Ishikawa (cell line): Measurements from ENCODE around the gene EFHC1.

Experiments
- CEBPB ChIP-seq: IDR thresholded peaks from 2 replicates; pipeline ENCODE4 v1.6.1; 2012
- CREB1 ChIP-seq: IDR thresholded peaks from 2 replicates; pipeline ENCODE4 v1.6.1; 2012; ENCODE audit warnings: low read depth
- EGR1 ChIP-seq: IDR thresholded peaks from 2 replicates; pipeline ENCODE4 v1.6.1; 2012
- EP300 ChIP-seq: IDR thresholded peaks from 2 replicates; pipeline ENCODE4 v1.6.1; 2012; ENCODE audit warnings: borderline replicate concordance
- FOXM1 ChIP-seq: IDR thresholded peaks from 2 replicates; pipeline ENCODE4 v1.6.1; 2012; ENCODE audit warnings: low read depth, borderline replicate concordance
- MAX ChIP-seq: IDR thresholded peaks from 2 replicates; pipeline ENCODE4 v1.6.1; 2012
- NFIC ChIP-seq: IDR thresholded peaks from 2 replicates; pipeline ENCODE4 v1.6.1; 2012
- RAD21 ChIP-seq: IDR thresholded peaks from 2 replicates; pipeline ENCODE4 v1.6.1; 2012; ENCODE audit warnings: low read depth
- REST ChIP-seq: IDR thresholded peaks from 2 replicates; pipeline ENCODE4 v1.6.1; 2012; ENCODE audit warnings: low read depth, mild to moderate bottlenecking
- TAF1 ChIP-seq: IDR thresholded peaks from 2 replicates; pipeline ENCODE4 v1.6.1; 2012; ENCODE audit warnings: low read depth, mild to moderate bottlenecking
- TCF12 ChIP-seq: IDR thresholded peaks from 2 replicates; pipeline ENCODE4 v1.6.1; 2012; ENCODE audit warnings: low read depth
- TEAD4 ChIP-seq: IDR thresholded peaks from 2 replicates; pipeline ENCODE4 v1.6.1; 2012
- USF1 ChIP-seq: IDR thresholded peaks from 2 replicates; pipeline ENCODE4 v1.6.1; 2012
- YY1 ChIP-seq: IDR thresholded peaks from 2 replicates; pipeline ENCODE4 v1.6.1; 2012; ENCODE audit warnings: low read depth
- ZBTB7A ChIP-seq: IDR thresholded peaks from 2 replicates; pipeline ENCODE4 v1.6.1; 2012; ENCODE audit warnings: low read depth

Gene EFHC1

GRCh38 chr6:52399511-52400312, 20.4 kb upstream of the EFHC1 start:
- TF ChIP-seq RAD21 = peak; percentile 89
- TF ChIP-seq FOXM1 = no peak

GRCh38 chr6:52400313-52401041, 19.7 kb upstream of the EFHC1 start:
- TF ChIP-seq EGR1 = no peak
- no peak for TF ChIP-seq CEBPB
- TF ChIP-seq YY1 = no peak
- no peak for TF ChIP-seq FOXM1
- TF ChIP-seq RAD21 = no peak
- no peak for TF ChIP-seq TCF12

GRCh38 chr6:52403086-52403485, 17.1 kb upstream of the EFHC1 start:
- no peak for TF ChIP-seq REST
- TF ChIP-seq CREB1 = no peak
- no peak for TF ChIP-seq NFIC
- no peak for TF ChIP-seq EP300
- TF ChIP-seq USF1 = no peak
- no peak for TF ChIP-seq MAX
- TF ChIP-seq YY1 = no peak
- no peak for TF ChIP-seq TCF12

- TF ChIP-seq ZBTB7A (no peak), FOXM1 (no peak), YY1 (no peak), RAD21 (no peak), CREB1 (no peak), TCF12 (no peak)
These were observed 16.5 kb upstream of the EFHC1 start for GRCh38 chr6:52403627-52404026.

- no peak for TF ChIP-seq CREB1
- TF ChIP-seq YY1 = no peak
- TF ChIP-seq CEBPB = no peak
- no peak for TF ChIP-seq USF1
- no peak for TF ChIP-seq REST
- no peak for TF ChIP-seq TCF12
These were observed 14.9 kb upstream of the EFHC1 start for GRCh38 chr6:52405243-52405642.

- peak; percentile 86 for TF ChIP-seq RAD21
- TF ChIP-seq FOXM1 = no peak
- no peak for TF ChIP-seq EP300
- no peak for TF ChIP-seq EGR1
These were observed 12.7 kb upstream of the EFHC1 start for GRCh38 chr6:52407467-52407866.

GRCh38 chr6:52409499-52409898, 10.6 kb upstream of the EFHC1 start:
- TF ChIP-seq REST = no peak
- TF ChIP-seq CEBPB = no peak
- TF ChIP-seq FOXM1 = no peak
- no peak for TF ChIP-seq TCF12
- TF ChIP-seq ZBTB7A = no peak
- no peak for TF ChIP-seq TEAD4
- no peak for TF ChIP-seq NFIC
- TF ChIP-seq EP300 = no peak
- no peak for TF ChIP-seq TAF1
- TF ChIP-seq YY1 = no peak
- TF ChIP-seq CREB1 = no peak
- TF ChIP-seq EGR1 = no peak
- no peak for TF ChIP-seq USF1
- TF ChIP-seq MAX = no peak
- no peak for TF ChIP-seq RAD21
